ENCODE results near the gene GNA12. TPM values are rescaled to one million over a fixed set of nuclear protein-coding genes. Genes with fewer than 3 reads are reported as not detected.

The GNA12 gene
- polyA plus RNA-seq, 1 experiment, result 95.3 TPM

- ChIA-PET POLR2A (no interaction called here), CTCF (interaction anchor here (0.7 kb wide), 1 partner anchor 225 kb away, joined by 3 read pairs; no protein-coding TSS in a partner anchor)
- no peaks in the 10 kb centered on the region for H3K36me3 ChIP-seq (ENCODE audit: control insufficient read depth, insufficient read depth, low read length)
- no peak for TF ChIP-seq CTCF (IDR thresholded peaks at IDR 0.05; ENCODE audit: insufficient read depth, low read depth, low read length)
- DNase-seq (ENCODE audit: low read depth), result no peak
- no peak overlapping the region for H3K4me3 ChIP-seq (ENCODE audit: low read depth, low read length)
- H3K27me3 ChIP-seq (ENCODE audit: control insufficient read depth, insufficient read depth, low read length), result no peaks in the 10 kb centered on the region
These were observed 6.6 kb downstream of the GNA12 start for GRCh38 chr7:2837496-2837895.

GRCh38 chr7:2834748-2835441 is 9.2 kb downstream of the GNA12 start:
- no peak for DNase-seq (ENCODE audit: low read depth)
- H3K27me3 ChIP-seq (ENCODE audit: control insufficient read depth, insufficient read depth, low read length), result no peaks in the 10 kb centered on the region
- CTCF ChIA-PET, result interaction anchor here (0.5 to 1.6 kb wide), 2 partner anchors 72 to 145 kb away, joined by 3 read pairs; no protein-coding TSS in a partner anchor
- no peaks in the 10 kb centered on the region for H3K36me3 ChIP-seq (ENCODE audit: control insufficient read depth, insufficient read depth, low read length)
- POLR2A ChIA-PET, result no interaction called here
- H3K4me3 ChIP-seq (ENCODE audit: low read depth, low read length), result no peak overlapping the region
- no peak for TF ChIP-seq CTCF (IDR thresholded peaks at IDR 0.05; ENCODE audit: insufficient read depth, low read depth, low read length)

- Histone ChIP-seq H3K4me3 (ENCODE audit: low read depth, low read length) (no peak overlapping the region), H3K36me3 (ENCODE audit: control insufficient read depth, insufficient read depth, low read length) (no peaks in the 10 kb centered on the region), H3K27me3 (ENCODE audit: control insufficient read depth, insufficient read depth, low read length) (no peaks in the 10 kb centered on the region)
- POLR2A ChIA-PET, result no interaction called here
- TF ChIP-seq CTCF (IDR thresholded peaks at IDR 0.05; ENCODE audit: insufficient read depth, low read depth, low read length), result no peak
- DNase-seq (ENCODE audit: low read depth), result no peak
- CTCF ChIA-PET, result interaction anchor here (1.0 kb wide), 1 partner anchor 9 kb away, joined by 3 read pairs; no protein-coding TSS in a partner anchor
These were observed 10.8 kb downstream of the GNA12 start for GRCh38 chr7:2833083-2833910.

GRCh38 chr7:2832461-2832860 is 11.6 kb downstream of the GNA12 start:
- DNase-seq (ENCODE audit: low read depth), result no peak
- TF ChIP-seq CTCF (IDR thresholded peaks at IDR 0.05; ENCODE audit: insufficient read depth, low read depth, low read length), result no peak
- Histone ChIP-seq H3K27me3 (ENCODE audit: control insufficient read depth, insufficient read depth, low read length) (no peaks in the 10 kb centered on the region), H3K4me3 (ENCODE audit: low read depth, low read length) (no peak overlapping the region), H3K36me3 (ENCODE audit: control insufficient read depth, insufficient read depth, low read length) (no peaks in the 10 kb centered on the region)
- POLR2A ChIA-PET, result no interaction called here
- CTCF ChIA-PET, result interaction anchor here (1.0 kb wide), 1 partner anchor 8 kb away, joined by 3 read pairs; no protein-coding TSS in a partner anchor
